NK-92 treated with Interleukin-12 subunit alpha and Interleukin-12 subunit beta, amount 100 ng/mL, for 24 hours (cell line): ENCODE results near the gene TMEM121B.

Experiments
- DNase-seq: peaks from one replicate; lab custom pipeline; 2025; lab: John Stamatoyannopoulos, UW

The TMEM121B gene

DNA sequence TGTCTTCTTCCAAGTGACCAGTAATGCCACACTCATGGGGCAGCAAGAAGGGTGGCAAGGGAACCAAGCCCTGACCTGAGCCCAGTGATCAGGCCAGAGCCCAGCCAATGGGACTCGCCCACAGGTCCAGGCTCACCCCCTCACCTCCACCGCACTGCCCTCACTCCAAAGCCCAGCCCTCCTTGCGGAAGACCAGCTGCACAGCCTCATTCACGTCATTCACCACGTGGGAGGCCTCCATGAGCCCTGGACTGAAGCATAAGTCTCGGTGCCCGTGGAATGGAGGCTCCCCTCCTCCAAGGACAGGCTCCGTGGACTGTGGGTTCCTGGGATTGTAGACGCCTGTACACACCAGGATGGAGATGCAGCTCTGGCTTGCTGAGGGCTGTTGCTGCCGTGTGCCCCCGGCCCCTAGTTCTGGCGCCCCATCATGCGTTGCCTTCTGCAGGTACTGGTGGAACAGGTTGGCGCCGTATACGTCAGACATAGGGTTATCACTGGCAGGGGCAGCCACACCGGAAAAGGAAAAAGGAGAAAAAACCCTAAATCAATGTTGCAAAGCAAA is 16.8 kb upstream of the TMEM121B start:
- no peak for DNase-seq

DNA sequence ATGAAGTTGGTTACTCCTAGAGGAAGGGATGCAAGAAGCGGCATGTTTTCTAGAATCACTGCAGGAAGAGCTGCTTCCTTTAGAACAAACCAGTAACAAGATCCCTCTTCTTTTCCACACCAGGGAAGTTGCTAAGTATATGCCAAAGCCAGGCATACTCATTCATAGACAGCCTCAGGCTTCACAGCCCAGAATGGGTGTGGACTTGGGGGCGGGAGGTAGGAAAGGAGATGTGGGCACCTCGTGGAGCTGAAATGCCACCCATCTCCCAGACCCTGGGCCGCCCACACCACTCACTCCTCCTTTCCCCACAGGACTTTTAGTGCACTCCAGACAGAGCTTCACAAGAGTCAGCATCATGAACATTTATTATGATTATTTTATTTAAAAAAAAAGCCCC is 16.0 kb upstream of the TMEM121B start:
- DNase-seq, result no peak

DNA sequence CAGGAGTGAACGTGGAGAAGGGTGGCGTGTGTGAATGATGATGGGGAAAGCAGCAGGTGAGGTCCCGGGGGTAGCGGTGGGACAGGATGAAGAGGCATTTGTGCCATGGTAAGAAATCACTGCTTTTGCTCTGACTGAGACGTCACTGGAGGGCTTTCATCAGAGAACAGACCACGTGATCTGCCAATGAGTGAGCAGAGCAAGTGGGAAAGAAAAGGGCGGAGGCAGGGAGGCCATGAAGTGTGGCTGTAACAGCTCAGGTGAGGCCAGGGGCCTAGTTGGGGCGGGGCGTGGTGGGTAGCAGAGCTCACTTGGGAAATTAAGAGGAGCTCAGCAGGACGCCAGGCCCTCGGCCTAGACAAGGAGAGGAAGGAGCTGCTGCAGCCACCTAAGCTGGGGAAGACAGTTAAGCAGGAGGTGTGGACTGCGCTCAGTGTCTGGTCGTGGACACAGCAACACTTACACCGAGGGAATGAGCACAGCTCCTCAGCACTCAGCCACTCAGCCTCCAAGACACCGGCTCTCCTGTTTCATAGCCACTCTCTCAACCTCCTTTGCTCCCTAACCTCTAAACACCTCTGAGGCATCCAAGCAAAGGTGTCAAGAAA is 14.1 kb upstream of the TMEM121B start:
- no peak for DNase-seq

DNA sequence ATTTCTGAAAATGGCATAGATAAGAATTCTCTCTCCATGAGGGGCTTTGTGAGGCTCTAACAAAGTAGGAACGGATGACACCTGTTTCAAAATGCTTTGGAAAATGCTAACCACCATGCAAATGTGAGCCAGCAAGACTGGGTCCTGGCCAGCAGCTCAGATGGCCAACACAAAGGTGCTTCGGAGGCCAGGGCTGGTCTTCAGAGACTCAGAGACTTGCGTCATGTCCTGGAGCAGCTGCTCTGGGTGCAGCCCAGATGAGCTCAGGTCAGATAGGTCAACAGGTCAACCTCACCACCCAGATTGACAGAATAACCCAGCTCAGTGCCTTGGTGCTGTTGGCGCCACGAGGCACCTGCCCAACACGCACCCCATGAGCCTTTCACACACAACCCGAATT is 12.0 kb upstream of the TMEM121B start:
- no peak for DNase-seq

DNA sequence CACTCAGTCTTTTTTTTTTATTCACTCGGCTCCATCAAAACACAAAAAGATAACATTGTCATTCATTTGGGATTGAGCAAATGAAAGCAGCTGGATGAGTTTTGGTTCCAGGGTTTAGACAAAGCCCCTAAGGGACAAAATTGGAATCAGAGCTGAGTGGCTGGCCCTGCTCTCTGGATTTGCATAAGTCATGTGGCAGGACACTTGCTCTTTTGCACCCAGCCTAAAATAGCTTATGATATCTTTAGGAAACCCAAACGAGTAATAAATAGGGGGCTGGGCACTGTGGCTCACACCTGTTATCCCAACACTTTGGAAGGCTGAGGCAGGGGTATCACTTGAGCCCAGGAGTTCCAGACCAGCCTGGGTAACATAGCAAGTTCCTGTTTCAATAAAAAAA is 11.0 kb upstream of the TMEM121B start:
- no peak for DNase-seq

DNA sequence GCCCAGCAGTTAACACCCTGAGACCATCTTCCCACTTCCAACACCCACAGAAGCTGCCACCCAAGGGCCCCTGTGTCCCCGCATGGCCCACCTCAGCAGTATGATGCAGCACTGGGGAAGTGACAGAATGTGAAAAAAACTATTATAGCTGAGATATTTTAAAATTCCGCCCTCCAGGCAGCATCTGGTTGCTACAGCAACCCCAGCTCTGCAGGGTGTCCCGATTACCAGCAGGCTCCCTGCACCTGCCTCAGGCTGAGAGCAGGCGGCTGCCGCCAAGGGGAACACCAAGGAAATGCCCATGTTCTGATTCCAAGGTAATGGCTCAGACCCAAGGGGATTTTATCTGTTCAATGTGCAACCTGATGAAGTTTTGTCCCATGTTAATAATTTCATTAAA is 10.5 kb upstream of the TMEM121B start:
- DNase-seq, result no peak

DNA sequence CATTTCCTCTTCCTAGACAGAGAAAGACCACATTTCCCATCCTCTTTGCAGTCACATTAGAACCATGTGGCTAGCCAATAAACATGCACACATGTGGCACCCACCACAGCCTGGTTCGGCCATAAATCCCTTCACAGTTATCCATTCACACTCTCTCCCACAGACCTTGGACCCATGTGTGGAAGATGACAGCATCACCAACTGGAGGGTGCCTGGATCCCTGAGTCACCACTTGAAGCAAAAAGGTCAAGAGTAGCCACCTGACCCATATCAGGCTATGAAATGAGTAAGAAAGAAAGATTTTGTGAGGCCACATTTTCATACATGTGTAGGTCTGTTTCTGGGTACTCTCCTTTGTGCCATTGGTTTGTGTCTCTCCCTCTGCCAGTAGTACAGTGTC is 9.0 kb upstream of the TMEM121B start:
- no peak for DNase-seq

DNA sequence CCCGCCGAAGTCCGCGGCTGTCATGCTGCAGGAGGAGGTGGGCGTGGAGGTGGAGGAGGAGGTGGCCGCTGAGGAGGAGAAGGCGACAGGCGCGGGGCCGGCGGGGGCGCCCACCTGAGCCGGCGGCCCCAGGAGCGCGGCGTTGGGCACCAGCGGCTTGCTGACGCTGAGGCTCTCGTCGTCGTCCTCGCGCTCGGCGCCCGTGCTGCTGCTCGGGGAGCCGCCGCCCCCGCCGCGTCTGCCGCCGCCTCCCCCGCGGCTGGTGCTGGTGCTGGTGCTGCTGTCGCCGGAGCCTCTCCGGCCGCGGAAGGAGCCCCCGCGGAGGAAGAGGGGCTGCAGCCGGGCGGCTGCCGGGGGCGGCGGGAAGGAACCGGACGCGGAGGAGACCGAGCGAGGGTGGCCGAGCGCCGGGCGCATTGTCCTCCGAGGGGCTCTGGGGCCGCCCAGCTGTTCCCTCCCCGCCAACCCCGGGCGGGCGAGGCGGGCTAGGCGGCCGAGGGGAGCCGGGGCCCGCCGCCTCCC is 388 bp downstream of the TMEM121B start:
- DNase-seq, result no peak

DNA sequence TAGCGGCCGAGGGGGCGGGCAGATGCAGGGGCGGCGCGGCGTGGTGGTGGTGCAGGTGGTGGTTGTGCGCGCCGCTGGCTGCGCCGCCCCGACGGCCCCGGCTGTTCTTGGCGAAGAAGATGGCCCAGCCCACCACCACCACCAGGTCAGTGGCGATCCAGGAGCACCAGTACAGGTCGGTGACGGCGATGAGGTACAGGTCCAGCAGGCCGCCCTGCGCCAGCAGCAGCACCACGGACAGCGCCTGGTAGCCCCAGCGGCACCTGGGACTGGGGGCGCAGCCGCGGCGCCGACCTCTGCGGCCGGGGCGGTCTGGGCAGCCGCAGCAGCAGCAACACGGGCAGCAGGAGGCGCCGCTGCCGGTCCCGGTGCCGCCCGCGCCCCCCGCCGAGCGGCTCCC is 879 bp downstream of the TMEM121B start:
- no peak for DNase-seq

DNA sequence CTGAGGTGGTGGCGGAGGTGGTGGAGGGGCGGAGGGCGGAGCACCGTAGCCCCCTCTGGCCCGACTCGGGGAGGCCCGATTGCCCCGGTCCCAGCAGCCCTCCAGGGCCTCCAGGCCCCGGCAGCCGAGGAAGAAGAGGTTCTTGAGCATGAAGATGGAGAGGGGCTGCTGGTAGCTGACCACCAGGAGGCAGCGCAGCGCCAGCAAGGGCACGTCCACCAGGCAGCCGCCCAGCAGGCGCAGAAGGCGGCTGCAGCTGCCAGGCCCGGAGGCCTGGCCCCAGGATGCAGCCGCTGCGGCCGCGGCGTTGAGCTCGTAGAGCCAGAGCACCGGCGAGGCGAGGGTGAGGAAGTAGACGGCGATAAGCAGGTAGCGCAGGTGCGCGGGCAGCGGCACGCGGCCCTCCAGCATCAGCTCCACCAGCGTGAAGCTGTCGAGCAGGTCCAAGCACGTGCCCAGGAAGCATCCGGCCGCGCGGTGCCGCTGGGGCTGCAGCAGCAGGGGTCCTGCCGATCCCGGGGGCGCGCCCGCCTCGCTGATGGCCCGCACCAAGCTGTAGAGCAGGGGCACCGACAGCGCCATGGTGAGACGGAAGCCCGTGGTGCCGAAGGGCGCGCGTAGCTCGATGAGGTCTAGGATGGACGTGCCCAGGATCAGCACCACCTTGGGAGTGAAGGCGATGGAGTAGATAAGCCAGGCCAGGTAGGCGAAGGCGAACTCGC is 1.5 kb downstream of the TMEM121B start:
- no peak for DNase-seq

DNA sequence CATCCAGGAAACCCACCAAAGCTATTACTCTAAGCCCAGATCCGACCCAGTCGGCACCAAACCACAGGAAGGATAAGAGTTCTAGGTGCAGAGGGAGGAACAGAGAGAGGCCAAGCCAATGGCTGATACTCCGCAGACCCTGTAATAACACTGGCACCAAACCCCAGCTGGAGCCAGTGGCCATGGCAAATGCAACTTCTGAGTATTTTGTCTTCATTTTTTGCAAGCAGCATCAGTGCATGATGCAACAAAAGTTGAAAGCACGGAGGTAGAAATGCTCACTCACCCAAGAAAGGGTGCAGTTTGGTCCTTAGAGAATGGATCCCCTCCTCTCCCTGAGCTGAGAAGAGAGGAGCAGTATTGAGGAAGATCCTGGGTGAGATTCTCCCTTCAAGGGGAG is 2.8 kb downstream of the TMEM121B start:
- DNase-seq, result no peak

DNA sequence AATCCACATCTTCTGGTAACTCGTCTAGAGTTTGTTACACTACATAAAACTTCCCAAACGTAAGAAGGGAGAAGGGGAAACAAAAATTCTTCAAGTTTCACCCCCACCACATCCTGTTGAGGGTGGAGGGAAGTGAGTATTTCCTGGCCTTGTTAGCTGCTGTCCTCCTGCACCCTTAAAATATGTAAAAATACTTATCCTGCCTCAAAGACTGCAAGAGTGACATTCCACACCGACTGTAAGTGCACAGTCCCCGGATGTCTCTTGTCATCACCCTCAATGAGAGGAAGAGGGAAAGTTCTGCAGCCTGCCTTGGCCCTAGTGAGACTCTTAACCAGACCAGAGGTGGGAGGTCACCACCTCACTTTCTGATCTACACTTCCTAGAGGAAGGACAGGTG is 3.3 kb downstream of the TMEM121B start:
- DNase-seq, result no peak

DNA sequence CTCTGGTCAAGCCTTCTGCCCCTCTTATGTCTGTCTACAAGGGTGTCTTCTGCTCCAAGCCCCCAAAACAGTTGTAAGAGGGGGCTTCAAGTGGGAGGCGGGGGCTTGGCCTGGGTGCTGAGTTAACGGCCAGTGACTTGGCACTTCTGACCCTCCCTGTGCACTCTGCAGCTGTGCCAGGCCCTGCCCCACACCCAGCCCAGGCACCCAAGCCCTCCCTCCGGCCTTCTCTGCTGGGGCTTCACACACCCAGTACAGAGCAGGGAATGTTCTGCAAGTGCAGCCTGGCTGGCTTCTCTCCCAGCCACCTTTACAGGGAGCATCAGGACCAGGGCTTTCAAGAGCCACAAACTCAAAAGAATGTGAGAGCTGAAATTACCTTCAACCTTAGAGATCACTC is 3.8 kb downstream of the TMEM121B start:
- no peak for DNase-seq

DNA sequence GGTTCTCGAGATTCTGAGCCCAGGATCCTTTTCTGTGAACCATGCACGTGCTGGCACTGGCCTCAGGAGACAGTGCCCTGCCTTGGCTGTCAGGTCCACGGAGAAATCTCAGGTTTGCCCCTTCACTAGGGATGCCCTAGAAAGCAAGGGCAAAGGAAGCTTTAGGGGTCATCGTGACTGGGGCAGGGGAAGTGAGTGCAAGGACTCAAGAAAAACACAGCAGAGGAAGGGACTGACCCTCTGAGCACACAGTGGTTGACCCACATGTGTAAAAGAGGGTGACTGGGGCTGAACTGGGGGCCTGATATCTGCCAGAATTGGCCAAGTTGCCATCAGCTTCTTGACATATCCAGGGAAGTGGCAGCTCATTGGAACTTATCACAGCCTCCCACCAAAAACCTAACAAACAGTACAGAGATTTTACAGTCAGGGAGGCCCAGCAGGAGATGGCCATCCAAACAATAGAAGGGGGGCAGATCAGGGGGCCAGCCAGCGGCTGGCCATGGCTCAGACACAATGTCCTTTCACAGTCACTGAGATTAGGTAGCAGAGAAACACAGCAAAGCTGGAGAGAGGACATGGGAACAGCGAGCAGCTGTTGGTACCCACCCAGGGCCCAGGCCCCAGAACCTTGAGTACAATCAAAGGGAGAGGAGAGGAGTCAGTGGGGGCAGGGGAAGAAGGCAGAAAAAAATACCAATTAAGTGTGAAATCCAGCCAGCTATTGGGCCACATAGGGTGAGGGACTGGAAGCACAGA is 4.4 kb downstream of the TMEM121B start:
- no peak for DNase-seq

DNA sequence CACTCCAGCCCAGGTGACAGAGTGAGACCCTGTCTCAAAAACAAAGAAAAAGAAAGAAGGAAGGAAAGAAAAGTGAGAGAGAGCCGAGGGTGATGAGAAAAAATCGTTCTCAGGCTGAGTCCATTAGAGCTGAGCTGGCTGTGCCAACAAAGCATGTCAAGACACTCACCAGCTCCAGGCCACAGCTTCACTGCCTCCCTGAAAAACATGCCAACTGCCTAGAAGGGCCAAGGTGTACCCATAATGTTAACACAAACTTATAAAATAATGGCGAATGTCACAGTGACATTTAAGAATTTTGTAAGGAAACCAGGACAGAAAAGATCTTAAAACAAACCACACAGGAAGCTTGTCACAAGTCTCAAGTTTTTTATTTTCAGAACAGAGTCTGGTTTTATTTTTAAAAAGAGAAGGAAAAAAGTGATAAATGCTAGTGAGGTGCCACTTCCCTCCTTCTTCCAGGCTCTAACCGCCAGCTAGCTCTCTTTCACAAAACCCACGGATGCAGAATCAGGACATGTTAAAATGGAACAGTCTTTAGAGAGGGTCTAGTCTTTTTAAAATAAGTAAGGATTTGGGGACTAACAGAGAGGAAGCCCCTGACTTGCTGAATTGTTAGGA is 5.1 kb downstream of the TMEM121B start:
- no peak for DNase-seq

DNA sequence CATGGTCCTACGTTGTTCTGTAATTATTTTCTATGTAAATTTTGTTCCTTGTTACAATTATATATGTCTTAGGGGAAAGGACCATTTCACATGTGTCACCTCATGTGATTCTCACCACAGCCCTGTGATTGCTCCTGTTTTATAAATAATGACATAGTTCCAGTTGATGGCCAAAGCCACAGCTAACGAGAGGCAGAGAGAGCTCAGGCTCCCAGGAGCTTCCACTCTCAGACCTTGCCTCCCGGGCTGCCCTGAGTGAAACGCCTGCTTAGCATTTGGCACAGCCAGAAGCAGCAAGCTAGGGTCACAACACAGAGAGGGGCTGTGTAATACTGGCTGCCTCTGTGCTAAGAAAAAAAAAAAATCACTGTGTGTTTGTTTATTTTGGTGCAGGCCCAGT is 5.9 kb downstream of the TMEM121B start:
- DNase-seq, result no peak

DNA sequence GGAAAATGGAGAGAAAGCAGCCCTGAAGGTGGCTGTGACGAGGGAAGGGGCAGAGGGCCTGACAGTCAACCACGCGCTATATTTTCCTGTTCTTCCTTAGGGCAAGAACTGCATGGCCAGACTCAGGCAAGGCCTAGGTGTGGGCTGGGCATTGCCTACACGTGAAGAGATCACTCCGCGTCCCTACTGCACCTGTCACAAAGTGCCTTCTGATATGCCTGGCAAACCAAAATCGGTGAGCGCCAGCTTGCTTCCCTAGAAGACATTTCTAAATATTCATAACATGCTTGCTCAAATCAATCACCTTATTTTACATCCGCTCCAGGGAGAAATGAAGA is 6.3 kb downstream of the TMEM121B start:
- DNase-seq, result no peak

DNA sequence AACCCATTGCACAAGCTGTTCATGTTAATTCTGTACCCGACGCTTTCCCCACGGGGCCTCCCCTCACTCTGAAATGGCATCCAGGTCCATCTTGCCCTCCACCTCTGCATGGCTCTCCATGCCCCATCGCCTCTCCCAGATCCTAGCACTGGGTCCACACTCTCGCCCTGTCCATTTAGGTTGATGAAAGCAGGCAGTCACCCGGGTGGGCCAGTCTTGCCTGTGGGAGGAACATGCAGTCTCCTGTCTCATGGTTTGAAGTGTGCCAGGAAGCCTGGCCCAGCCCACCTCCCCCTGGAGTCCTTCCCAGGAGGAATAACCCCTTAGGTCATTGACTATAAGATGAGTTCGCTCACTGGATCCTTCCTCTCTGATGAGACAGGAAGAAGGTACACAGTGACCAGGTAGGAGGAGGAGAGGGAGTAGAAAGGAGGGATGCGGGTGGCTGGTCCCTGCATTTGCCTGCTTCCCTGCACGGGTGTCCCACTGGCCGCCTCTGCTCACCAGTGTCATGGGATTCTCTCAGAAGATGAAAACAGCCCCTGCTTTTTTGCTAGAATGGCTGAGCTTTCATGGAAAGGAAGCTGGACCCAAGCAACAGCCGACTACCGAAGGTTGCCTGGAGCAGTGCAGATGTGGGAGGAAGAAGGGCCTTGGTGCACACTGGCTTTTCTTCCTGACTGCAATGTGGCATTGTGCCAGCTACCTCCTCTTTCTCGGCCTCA is 6.8 kb downstream of the TMEM121B start:
- no peak for DNase-seq

DNA sequence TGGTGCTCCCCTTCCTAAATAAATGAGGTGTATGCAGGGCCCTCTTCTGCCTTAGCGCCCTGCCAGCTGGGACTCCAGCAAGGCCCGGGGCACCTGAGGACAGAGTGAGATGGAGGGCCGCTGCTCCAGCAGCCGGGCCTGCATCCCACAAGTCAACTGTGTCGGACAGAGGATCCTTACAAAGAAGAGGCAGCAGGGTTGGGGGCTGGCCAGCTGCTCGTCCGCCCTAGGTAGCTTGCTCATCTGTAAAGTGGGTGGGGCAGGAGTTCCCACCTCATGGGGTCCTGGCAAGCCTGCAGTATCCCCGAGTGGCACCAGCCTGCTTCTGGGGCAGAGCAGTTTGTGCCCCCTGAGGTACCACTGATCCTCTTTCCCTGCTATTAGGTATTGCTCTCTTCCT is 7.6 kb downstream of the TMEM121B start:
- DNase-seq, result no peak

DNA sequence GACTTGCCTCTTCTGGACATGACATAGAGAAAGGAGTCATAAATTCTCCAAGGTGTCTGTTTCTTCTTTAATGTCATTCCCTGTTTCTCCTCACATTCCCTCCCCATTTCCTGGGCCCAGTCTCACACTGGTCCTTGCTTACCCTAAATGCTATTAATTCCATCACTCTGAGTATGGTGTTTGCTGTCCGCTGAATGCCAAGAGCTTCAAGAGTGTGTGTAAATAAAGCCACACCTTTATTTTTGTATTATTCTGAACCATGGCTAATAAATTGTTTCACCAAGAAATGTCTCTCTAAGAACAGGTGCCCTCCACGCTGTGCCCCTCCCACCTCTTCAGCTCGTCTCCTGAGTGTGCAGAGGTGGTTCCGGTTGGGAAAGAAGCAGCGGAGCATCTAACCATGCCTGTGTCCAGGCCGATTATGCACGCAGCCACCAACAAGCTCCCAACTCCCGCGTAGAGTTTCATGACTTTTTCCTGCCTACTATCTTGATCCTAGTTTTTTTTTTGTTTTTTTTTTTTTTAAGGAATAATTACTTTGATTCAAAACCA is 8.6 kb downstream of the TMEM121B start:
- DNase-seq, result no peak

DNA sequence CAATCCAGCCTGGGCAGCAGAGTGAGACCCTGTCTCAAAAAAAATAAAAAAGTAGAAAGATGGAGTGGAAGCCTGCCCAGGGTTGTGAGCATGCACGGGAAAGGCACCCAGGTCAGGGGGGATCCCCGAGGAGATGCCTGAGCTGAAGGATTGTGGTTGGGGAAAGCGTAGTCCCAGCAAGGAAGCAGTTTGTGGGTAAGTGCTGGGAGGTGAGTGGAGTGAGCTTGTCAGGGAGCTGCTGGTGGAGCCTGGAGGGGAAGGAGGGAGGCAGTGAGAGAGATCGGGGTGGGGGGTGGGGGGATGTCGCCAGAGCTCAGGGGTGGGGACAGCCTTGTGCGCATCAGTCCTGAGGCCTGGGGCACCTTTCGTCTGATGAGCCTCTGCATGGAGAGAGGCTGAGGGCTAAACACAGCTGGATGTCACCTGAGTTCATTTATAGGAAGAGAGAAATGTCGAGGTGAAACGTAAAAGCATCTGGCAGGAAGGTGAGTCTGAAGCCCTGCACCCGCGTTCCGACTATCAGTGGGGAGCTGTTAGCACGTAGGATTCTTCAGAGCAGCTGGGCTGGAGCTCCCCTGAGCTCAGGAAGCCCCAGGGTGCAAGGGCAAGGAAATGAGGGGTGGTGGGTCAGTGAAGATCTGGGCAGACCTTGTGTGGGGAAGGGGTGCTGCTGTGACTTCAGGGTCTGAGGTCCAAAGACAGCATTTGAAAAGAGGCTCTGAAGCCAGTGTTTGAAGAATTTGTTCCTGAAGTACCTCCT is 10.2 kb downstream of the TMEM121B start:
- DNase-seq, result peak; percentile 27
